Smooth muscle cell (in vitro differentiated cells): ENCODE measurements around the gene SIGLEC11. TPM values are rescaled to one million over a fixed set of nuclear protein-coding genes. Genes with fewer than 3 reads are reported as not detected.

Experiments used
- DNase-seq: peaks from one replicate; lab custom pipeline; 2025; ENCODE audit not compliant: unreplicated experiment; lab: John Stamatoyannopoulos, UW
- H2AFZ ChIP-seq: fragments of 200-600 bp; sonication (generic); 2 replicates; pipeline ENCODE4 v1.6.0; 2016; ENCODE audit warnings: antibody characterized with exemption, low read depth, mild to moderate bottlenecking
- H3F3A ChIP-seq: fragments of 200-600 bp; sonication (generic); 2 replicates; pipeline ENCODE4 v1.6.0; 2017; ENCODE audit warnings: antibody characterized with exemption, low read depth
- H3K27ac ChIP-seq: fragments of 200-600 bp; sonication (generic); 2 replicates; pipeline ENCODE4 v1.5.1; 2016; ENCODE audit warnings: low read depth, mild to moderate bottlenecking
- H3K27me3 ChIP-seq: fragments of 200-600 bp; sonication (generic); 2 replicates; pipeline ENCODE4 v1.6.1; 2016; ENCODE audit warnings: low read depth, mild to moderate bottlenecking
- H3K36me3 ChIP-seq: fragments of 200-600 bp; sonication (generic); 2 replicates; pipeline ENCODE4 v1.5.1; 2016; ENCODE audit warnings: low read depth
- H3K4me1 ChIP-seq: fragments of 200-600 bp; sonication (generic); 2 replicates; pipeline ENCODE4 v1.5.1; 2016; ENCODE audit warnings: low read depth
- H3K4me2 ChIP-seq: fragments of 200-600 bp; sonication (generic); 2 replicates; pipeline ENCODE4 v1.6.0; 2016; ENCODE audit warnings: mild to moderate bottlenecking
- H3K4me3 ChIP-seq: fragments of 200-600 bp; sonication (generic); 2 replicates; pipeline ENCODE4 v1.5.1; 2016; ENCODE audit warnings: mild to moderate bottlenecking
- H3K79me2 ChIP-seq: fragments of 200-600 bp; sonication (generic); 2 replicates; pipeline ENCODE4 v1.6.0; 2016; ENCODE audit warnings: low read depth, mild to moderate bottlenecking
- H3K9ac ChIP-seq: fragments of 200-600 bp; sonication (generic); 2 replicates; pipeline ENCODE4 v1.6.0; 2016; ENCODE audit warnings: low read depth
- H3K9me3 ChIP-seq: fragments of 200-600 bp; sonication (generic); replicated peaks from 2 replicates; pipeline ENCODE4 v1.5.1; 2016; ENCODE audit warnings: low read depth
- H4K20me1 ChIP-seq: fragments of 200-600 bp; sonication (generic); 2 replicates; pipeline ENCODE4 v1.6.0; 2016; ENCODE audit warnings: low read depth
- CTCF ChIP-seq: fragments of 200-600 bp; sonication (generic); IDR thresholded peaks from 2 replicates; pipeline ENCODE4 v1.5.1; 2017; ENCODE audit warnings: borderline replicate concordance, mild to moderate bottlenecking, antibody characterized with exemption; ENCODE audit not compliant: insufficient read depth, poor library complexity, severe bottlenecking
- WGBS: methylation state at CpG from one replicate; pipeline ENCODE4 v1.1.7; 2016; ENCODE audit warnings: low lambda C conversion rate; 5-methylcytosine and 5-hydroxymethylcytosine counted together
- polyA plus RNA-seq: library from polyadenylated mRNA; unstranded; fragments of >200 nt; fragmentation: Nextera tagmentation; extraction: Ambion mirVana; gene quantifications from 2 replicates; pipeline ENCODE4 v1.2.1, GENCODE V29; 2016
- total RNA-seq: library from RNA; depleted of rRNA; stranded (reverse); fragments of >200 nt; gene quantifications from 2 replicates; pipeline ENCODE4 v1.2.3, GENCODE V29; 2014

The SIGLEC11 gene
- total and polyA plus RNA-seq, 2 experiments from 2014 or later: not detected

- no peaks in the 10 kb centered on the region for H3K27me3 ChIP-seq
- H3K79me2 ChIP-seq: no peaks in the 10 kb centered on the region
- no peak overlapping the region for H3K4me3 ChIP-seq
- no peaks in the 10 kb centered on the region for H3K36me3 ChIP-seq
- no peak for DNase-seq
- no peak for TF ChIP-seq CTCF
- H3K27ac ChIP-seq: no peak overlapping the region
- H3F3A ChIP-seq: no peaks in the 10 kb centered on the region
- H2AFZ ChIP-seq: no peak overlapping the region
- no peaks in the 10 kb centered on the region for H3K9me3 ChIP-seq
- no peaks in the 10 kb centered on the region for H3K4me1 ChIP-seq
- no peaks in the 10 kb centered on the region for H4K20me1 ChIP-seq
- H3K9ac ChIP-seq: no peak overlapping the region
- no peak overlapping the region for H3K4me2 ChIP-seq
- 95% methylated on average over 12 of the region's 13 CpGs for WGBS
Measured at GRCh38 chr19:49977076-49977475, 16.1 kb upstream of the SIGLEC11 start.

- Histone ChIP-seq H3K27ac (no peak overlapping the region), H3K4me2 (no peak overlapping the region), H3K4me1 (no peaks in the 10 kb centered on the region), H3K79me2 (no peaks in the 10 kb centered on the region), H3K36me3 (no peaks in the 10 kb centered on the region), H3K9me3 (no peaks in the 10 kb centered on the region), H4K20me1 (no peaks in the 10 kb centered on the region), H2AFZ (no peak overlapping the region), H3K4me3 (no peak overlapping the region), H3F3A (no peaks in the 10 kb centered on the region), H3K9ac (no peak overlapping the region), H3K27me3 (no peaks in the 10 kb centered on the region)
- WGBS: 74% methylated on average over 3 of the region's 3 CpGs
- TF ChIP-seq CTCF: no peak
- DNase-seq: no peak
Measured at GRCh38 chr19:49976496-49976895, 15.5 kb upstream of the SIGLEC11 start.

- no peaks in the 10 kb centered on the region for H3K27me3 ChIP-seq
- no peak overlapping the region for H3K9ac ChIP-seq
- DNase-seq: no peak
- no peaks in the 10 kb centered on the region for H3K36me3 ChIP-seq
- H3K9me3 ChIP-seq: no peaks in the 10 kb centered on the region
- WGBS: 90% methylated on average over 7 of the region's 7 CpGs
- H3K4me3 ChIP-seq: no peak overlapping the region
- H3K4me1 ChIP-seq: no peaks in the 10 kb centered on the region
- no peaks in the 10 kb centered on the region for H3F3A ChIP-seq
- no peak for TF ChIP-seq CTCF
- no peaks in the 10 kb centered on the region for H4K20me1 ChIP-seq
- H3K27ac ChIP-seq: no peak overlapping the region
- H3K4me2 ChIP-seq: no peak overlapping the region
- H3K79me2 ChIP-seq: no peaks in the 10 kb centered on the region
- H2AFZ ChIP-seq: no peak overlapping the region
Measured at GRCh38 chr19:49975051-49975450, 14.1 kb upstream of the SIGLEC11 start.

GRCh38 chr19:49973987-49974386 lies 13.0 kb upstream of the SIGLEC11 start:
- DNase-seq: no peak
- Histone ChIP-seq H4K20me1 (no peaks in the 10 kb centered on the region), H3K27ac (no peak overlapping the region), H3K27me3 (no peaks in the 10 kb centered on the region), H3K4me1 (no peaks in the 10 kb centered on the region), H3F3A (no peaks in the 10 kb centered on the region), H3K9me3 (no peaks in the 10 kb centered on the region), H3K4me3 (no peak overlapping the region), H2AFZ (no peak overlapping the region), H3K4me2 (no peak overlapping the region), H3K9ac (no peak overlapping the region), H3K36me3 (no peaks in the 10 kb centered on the region), H3K79me2 (no peaks in the 10 kb centered on the region)
- 92% methylated on average over 18 of the region's 18 CpGs for WGBS
- TF ChIP-seq CTCF: no peak
